Activated naive CD8-positive, alpha-beta T cell treated with anti-CD3 and anti-CD28 coated beads, Interleukin-2, amount 10 ng/mL, durations not matched to agents 7 days and 5 days (primary cell): ENCODE data around the gene MBTPS1. TPM values are rescaled to one million over a fixed set of nuclear protein-coding genes. Genes with fewer than 3 reads are reported as not detected.
A peak's percentile ranks its signal among the peaks of the same experiment; 100 is the strongest.

Experiments
- ATAC-seq: fragments of 150-1000 bp; cut with Tn5 transposase; one replicate; pipeline ENCODE4 v1.10.0; 2021; ENCODE audit warnings: low read depth, moderate library complexity
- POLR2A ChIA-PET: fragments of 350-600 bp; sonication (Branson Sonifier 250); formaldehyde crosslinking; loops from one replicate; lab custom pipeline; 2021; ENCODE audit warnings: antibody characterized with exemption; lab: Charles Lee
- DNase-seq: peaks from one replicate; pipeline ENCODE4 v3.0.0; 2021
- H3K27ac Mint-ChIP-seq: one replicate; pipeline ENCODE4 v1.8.0; 2022; ENCODE audit warnings: mild to moderate bottlenecking, mixed read lengths
- H3K27me3 Mint-ChIP-seq: one replicate; pipeline ENCODE4 v1.8.0; 2022; ENCODE audit warnings: mild to moderate bottlenecking, moderate library complexity, mixed read lengths
- H3K36me3 Mint-ChIP-seq: one replicate; pipeline ENCODE4 v1.8.0; 2021; ENCODE audit warnings: mild to moderate bottlenecking, mixed read lengths
- H3K4me1 Mint-ChIP-seq: one replicate; pipeline ENCODE4 v1.8.0; 2021; ENCODE audit warnings: mixed read lengths
- H3K4me3 Mint-ChIP-seq: one replicate; pipeline ENCODE4 v1.8.0; 2022; ENCODE audit warnings: mild to moderate bottlenecking, moderate library complexity, mixed read lengths
- H3K9me3 Mint-ChIP-seq: one replicate; pipeline ENCODE4 v1.8.0; 2021; ENCODE audit warnings: mixed read lengths
- total RNA-seq, 2 experiments: library from RNA; stranded (reverse); gene quantifications; one replicate each; pipeline ENCODE4 v1.2.3, GENCODE V29; 2021

Gene MBTPS1
- total RNA-seq, 2 experiments from 2014 or later, result 73.2 to 85.4 TPM

GRCh38 chr16:84144209-84144858, 27.6 kb upstream of the MBTPS1 start:
- peaks cover 11% of the 10 kb centered on the region for H3K4me1 Mint-ChIP-seq
- ATAC-seq, result peak; percentile 53
- POLR2A ChIA-PET, result interaction anchor here (0.7 to 2.6 kb wide), 2 partner anchors 27 to 32 kb away, joined by 3 to 16 read pairs; partner anchors contain the start of gene MBTPS1
- H3K9me3 Mint-ChIP-seq, result no peaks in the 10 kb centered on the region
- H3K36me3 Mint-ChIP-seq, result peaks cover 1% of the 10 kb centered on the region
- peak overlapping the region; percentile 95 for H3K4me3 Mint-ChIP-seq
- peak; percentile 59 for DNase-seq
- H3K27ac Mint-ChIP-seq, result peak overlapping the region; percentile 80
- H3K27me3 Mint-ChIP-seq, result peaks cover 3% of the 10 kb centered on the region

DNA sequence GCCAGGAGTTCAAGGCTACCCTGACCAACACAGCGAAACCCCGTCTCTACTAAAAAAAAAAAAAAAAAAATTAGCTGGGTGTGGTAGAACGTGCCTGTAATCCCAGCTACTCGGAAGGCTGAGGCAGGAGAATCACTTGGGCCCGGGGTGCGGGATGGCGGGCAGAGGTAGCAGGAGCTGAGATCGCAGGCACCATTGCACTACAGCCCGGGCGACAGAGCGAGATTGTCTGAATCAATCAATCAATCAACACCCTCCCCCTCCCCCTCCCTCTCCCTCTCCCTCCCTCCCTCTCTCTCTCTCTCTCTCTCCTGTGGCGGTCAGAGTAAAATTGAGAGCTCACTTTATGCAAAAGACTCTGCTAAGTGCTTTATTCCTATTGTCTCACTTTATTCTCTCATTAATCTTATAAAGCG, 27.1 kb upstream of the MBTPS1 start:
- DNase-seq (no peak), ATAC-seq (no peak)
- H3K4me1 Mint-ChIP-seq, result peaks cover 16% of the 10 kb centered on the region
- H3K27ac Mint-ChIP-seq, result peak overlapping the region; percentile 80
- H3K4me3 Mint-ChIP-seq, result peak overlapping the region; percentile 95
- peaks cover 3% of the 10 kb centered on the region for H3K27me3 Mint-ChIP-seq
- peaks cover 3% of the 10 kb centered on the region for H3K36me3 Mint-ChIP-seq
- H3K9me3 Mint-ChIP-seq, result no peaks in the 10 kb centered on the region
- POLR2A ChIA-PET, result interaction anchor here (2.6 kb wide), 1 partner anchor 27 kb away, joined by 16 read pairs; the partner anchor contains the start of gene MBTPS1

DNA sequence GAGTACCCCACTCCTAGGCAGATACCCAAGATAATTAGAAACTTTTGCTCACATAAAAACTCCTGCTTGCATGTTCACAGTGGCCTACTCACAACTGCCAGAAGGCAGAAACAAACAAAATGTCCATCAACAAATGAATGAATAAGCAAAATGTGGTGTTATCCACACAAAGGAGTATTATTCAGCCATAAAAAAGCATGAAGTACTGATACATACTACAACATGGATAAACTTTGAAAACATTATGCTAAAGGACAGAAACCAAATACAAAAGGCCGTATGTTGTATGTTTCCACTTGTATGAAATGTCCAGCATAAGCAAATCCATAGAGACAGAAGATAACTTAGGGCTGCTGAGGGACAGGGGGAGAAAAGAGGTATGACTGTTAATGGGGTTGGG, 26.3 kb upstream of the MBTPS1 start:
- POLR2A ChIA-PET, result interaction anchor here (2.6 kb wide), 1 partner anchor 26 kb away, joined by 16 read pairs; the partner anchor contains the start of gene MBTPS1
- Mint-ChIP-seq H3K4me1 (peaks cover 22% of the 10 kb centered on the region), H3K27me3 (peaks cover 3% of the 10 kb centered on the region), H3K27ac (no peak overlapping the region), H3K4me3 (no peak overlapping the region), H3K36me3 (peaks cover 4% of the 10 kb centered on the region), H3K9me3 (no peaks in the 10 kb centered on the region)
- ATAC-seq (no peak), DNase-seq (no peak)

GRCh38 chr16:84141143-84141670, 24.5 kb upstream of the MBTPS1 start:
- Mint-ChIP-seq H3K36me3 (peaks cover 4% of the 10 kb centered on the region), H3K4me3 (no peak overlapping the region), H3K9me3 (no peaks in the 10 kb centered on the region), H3K4me1 (peaks cover 28% of the 10 kb centered on the region), H3K27me3 (no peaks in the 10 kb centered on the region), H3K27ac (no peak overlapping the region)
- POLR2A ChIA-PET, result interaction anchor here (5.2 kb wide), 1 partner anchor 24 kb away, joined by 19 read pairs; the partner anchor contains the start of gene MBTPS1
- no peak for ATAC-seq
- no peak for DNase-seq

GRCh38 chr16:84139628-84140258, 23.0 kb upstream of the MBTPS1 start:
- Mint-ChIP-seq H3K36me3 (peaks cover 4% of the 10 kb centered on the region), H3K4me1 (peaks cover 31% of the 10 kb centered on the region), H3K27me3 (no peaks in the 10 kb centered on the region), H3K27ac (peak overlapping the region; percentile 10), H3K9me3 (no peaks in the 10 kb centered on the region), H3K4me3 (no peak overlapping the region)
- POLR2A ChIA-PET, result interaction anchor here (0.6 to 5.2 kb wide), 2 partner anchors 23 to 409 kb away, joined by 3 to 19 read pairs; partner anchors contain the start of gene MBTPS1
- ATAC-seq (no peak), DNase-seq (no peak)

DNA sequence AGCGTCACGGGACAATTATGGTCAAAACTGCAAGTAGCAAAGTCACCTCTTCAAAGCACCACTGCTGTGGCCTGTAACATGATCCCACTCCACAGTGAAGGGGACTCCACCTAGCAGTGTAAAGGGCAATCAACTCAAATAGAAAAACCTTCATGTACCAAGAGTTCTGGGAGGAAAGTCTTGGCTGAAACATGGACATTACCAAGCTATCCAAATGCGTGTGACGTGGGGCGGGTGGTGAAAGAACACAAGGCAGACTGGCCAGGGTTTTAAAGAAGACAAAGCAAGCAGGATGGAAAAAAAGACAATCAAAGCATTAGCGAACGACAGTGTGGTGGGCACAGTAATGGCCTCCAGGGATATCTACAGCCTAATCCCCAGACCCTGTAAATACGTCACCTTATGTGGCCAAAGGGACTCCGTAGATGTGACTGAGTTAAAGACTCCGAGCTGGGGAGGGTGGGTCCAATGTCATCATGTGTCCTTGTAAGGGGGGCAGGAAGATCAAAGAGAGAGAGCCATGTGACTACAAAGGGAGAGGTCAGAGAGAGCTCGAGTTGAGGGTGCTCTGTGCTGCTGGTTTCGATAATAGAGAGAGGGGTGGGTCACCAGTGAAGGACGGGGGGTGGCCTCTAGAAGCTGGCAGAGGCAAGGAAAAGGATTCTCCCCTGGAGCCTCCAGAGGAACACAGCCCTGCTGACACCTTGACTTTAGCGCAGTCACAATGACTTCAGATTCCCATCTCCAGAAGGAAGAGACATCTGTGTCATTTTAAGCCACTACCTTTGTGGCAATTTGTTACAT, 22.3 kb upstream of the MBTPS1 start:
- POLR2A ChIA-PET, result interaction anchor here (0.6 to 5.2 kb wide), 2 partner anchors 22 to 410 kb away, joined by 3 to 19 read pairs; partner anchors contain the start of gene MBTPS1
- ATAC-seq, result peak; percentile 93
- H3K4me3 Mint-ChIP-seq, result peak overlapping the region; percentile 65
- H3K4me1 Mint-ChIP-seq, result peaks cover 27% of the 10 kb centered on the region
- peak overlapping the region; percentile 77 for H3K27ac Mint-ChIP-seq
- peaks cover 4% of the 10 kb centered on the region for H3K36me3 Mint-ChIP-seq
- no peaks in the 10 kb centered on the region for H3K9me3 Mint-ChIP-seq
- no peaks in the 10 kb centered on the region for H3K27me3 Mint-ChIP-seq
- no peak for DNase-seq

DNA sequence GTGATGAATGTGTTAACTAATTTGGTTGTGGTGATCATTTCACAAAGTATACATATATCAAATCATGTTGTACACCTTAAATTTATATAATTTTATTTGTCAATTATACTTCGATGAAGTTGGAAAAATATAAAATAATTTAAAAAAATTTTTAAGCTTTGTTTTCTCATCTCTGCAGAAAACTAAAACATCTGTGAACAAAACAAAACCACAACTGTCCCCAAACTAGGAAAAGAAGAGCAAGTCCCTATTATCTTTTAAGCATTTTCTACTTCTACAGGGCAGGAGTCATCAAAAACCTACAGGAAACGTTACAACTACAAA, 21.7 kb upstream of the MBTPS1 start:
- no peak for ATAC-seq
- Mint-ChIP-seq H3K4me3 (peak overlapping the region; percentile 65), H3K27me3 (no peaks in the 10 kb centered on the region), H3K36me3 (peaks cover 6% of the 10 kb centered on the region), H3K27ac (no peak overlapping the region), H3K4me1 (peaks cover 26% of the 10 kb centered on the region), H3K9me3 (no peaks in the 10 kb centered on the region)
- POLR2A ChIA-PET, result interaction anchor here (5.2 kb wide), 1 partner anchor 22 kb away, joined by 19 read pairs; the partner anchor contains the start of gene MBTPS1
- DNase-seq, result no peak

DNA sequence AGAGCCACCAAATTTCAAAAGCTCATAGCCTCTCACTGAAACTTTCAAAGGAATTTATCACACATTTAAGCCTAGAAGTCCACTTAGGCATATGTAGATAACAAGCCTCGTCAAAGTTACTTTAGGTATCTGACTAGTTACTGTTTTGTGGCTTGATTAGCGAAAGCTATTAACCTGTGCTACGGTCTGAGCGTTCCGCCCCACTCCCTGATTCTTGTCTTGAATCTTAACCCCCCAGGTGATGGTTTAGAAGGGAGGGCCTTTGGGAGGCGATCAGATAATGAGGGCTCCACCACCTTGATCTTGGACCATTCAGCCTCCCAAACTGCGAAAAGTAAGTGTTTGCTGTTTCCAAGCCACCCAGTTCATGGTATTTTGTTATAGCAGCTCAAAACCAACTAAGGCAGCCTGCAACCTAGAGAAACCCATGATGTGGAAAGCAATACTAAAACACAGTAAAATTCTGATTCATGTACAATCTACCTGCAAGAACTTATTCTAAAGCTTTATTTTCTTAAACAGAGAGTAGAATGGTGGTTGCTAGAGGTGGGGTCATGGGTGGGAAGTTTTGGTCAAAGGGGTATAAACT, 21.1 kb upstream of the MBTPS1 start:
- Mint-ChIP-seq H3K4me1 (peaks cover 26% of the 10 kb centered on the region), H3K4me3 (no peak overlapping the region), H3K27me3 (no peaks in the 10 kb centered on the region), H3K36me3 (peaks cover 6% of the 10 kb centered on the region), H3K27ac (no peak overlapping the region), H3K9me3 (no peaks in the 10 kb centered on the region)
- ATAC-seq (no peak), DNase-seq (no peak)
- POLR2A ChIA-PET, result interaction anchor here (5.2 kb wide), 1 partner anchor 21 kb away, joined by 19 read pairs; the partner anchor contains the start of gene MBTPS1

DNA sequence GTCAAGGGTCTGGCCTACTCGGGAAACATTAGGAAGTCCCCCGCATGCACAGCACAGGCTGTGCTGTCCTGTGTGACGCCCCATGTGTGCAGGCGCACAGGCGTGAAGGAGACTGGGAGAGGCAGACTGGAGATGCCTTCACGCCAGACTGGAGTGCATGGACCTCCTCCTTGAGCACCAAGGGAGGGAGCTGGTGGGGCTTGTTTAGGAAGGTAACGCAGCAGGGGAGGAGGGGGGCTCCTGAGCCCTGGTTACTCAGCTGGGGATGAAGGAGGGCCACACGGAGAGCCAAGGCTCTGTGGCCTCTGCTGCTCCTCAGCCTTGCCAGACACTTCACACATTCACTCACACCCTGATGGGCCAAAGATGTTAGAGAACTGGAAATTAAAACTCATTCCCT, 20.5 kb upstream of the MBTPS1 start:
- Mint-ChIP-seq H3K36me3 (peaks cover 6% of the 10 kb centered on the region), H3K27ac (no peak overlapping the region), H3K4me1 (peaks cover 26% of the 10 kb centered on the region), H3K27me3 (no peaks in the 10 kb centered on the region), H3K9me3 (no peaks in the 10 kb centered on the region), H3K4me3 (no peak overlapping the region)
- no peak for ATAC-seq
- POLR2A ChIA-PET, result interaction anchor here (5.2 kb wide), 1 partner anchor 20 kb away, joined by 19 read pairs; the partner anchor contains the start of gene MBTPS1
- no peak for DNase-seq

GRCh38 chr16:84136331-84137125, 19.8 kb upstream of the MBTPS1 start:
- H3K4me3 Mint-ChIP-seq, result no peak overlapping the region
- ATAC-seq, result no peak

GRCh38 chr16:84132527-84133285, 16.0 kb upstream of the MBTPS1 start:
- no peaks in the 10 kb centered on the region for H3K27me3 Mint-ChIP-seq
- H3K36me3 Mint-ChIP-seq, result peaks cover 7% of the 10 kb centered on the region
- no peak overlapping the region for H3K27ac Mint-ChIP-seq
- no peak for ATAC-seq
- POLR2A ChIA-PET, result no interaction called here
- H3K4me1 Mint-ChIP-seq, result peaks cover 8% of the 10 kb centered on the region
- no peak for DNase-seq
- H3K9me3 Mint-ChIP-seq, result no peaks in the 10 kb centered on the region
- H3K4me3 Mint-ChIP-seq, result no peak overlapping the region

More at GRCh38 chr16:84136331-84137125, 19.8 kb upstream of the MBTPS1 start:
- DNase-seq, result no peak
- Mint-ChIP-seq H3K27ac (no peak overlapping the region), H3K36me3 (peaks cover 6% of the 10 kb centered on the region), H3K9me3 (no peaks in the 10 kb centered on the region), H3K4me1 (peaks cover 27% of the 10 kb centered on the region), H3K27me3 (no peaks in the 10 kb centered on the region)
- POLR2A ChIA-PET, result interaction anchor here (1.0 kb wide), 1 partner anchor 19 kb away, joined by 3 read pairs; the partner anchor contains the start of gene MBTPS1
